ENCODE results near the gene ITSN1. TPM values are rescaled to one million over a fixed set of nuclear protein-coding genes. Genes with fewer than 3 reads are reported as not detected.

ITSN1 gene
- total and polyA plus RNA-seq, 2 of the 13 experiments (the other 11 are each of a cell fraction or from before 2014, with no cell fraction given): 26.1 to 33.8 TPM

DNA sequence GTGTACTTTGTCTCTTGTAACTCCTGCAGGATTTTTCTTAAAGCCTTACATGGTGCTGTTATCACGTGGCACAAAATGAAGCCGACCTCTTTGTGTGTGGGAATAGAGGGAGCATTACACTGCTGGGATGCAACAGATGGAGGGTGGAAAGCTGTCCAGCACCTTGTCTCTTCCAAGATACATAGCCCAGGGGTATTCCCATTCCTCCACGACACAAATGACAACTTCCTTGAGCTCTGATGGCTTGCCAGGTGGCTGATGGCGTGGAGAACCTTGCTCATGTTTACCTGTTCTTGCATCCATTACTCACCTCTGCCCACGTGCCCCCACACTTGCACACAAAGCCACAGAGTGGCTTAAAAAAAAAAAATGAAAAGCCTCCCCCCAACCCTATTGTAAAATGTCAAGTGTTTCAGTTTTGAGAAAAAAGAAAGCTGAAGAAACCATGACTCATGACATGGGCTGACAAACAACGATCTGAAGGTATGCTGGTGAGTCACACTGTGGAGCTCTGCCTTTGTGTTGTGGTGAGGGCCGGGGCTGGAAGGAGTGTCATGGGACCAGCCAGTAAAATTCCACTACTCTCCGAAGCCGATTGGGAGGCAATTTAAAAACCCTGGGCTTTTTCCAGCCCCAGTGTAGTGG is 305.3 kb downstream of the ITSN1 start:
- peak overlapping the region; percentile 23 for H2AFZ ChIP-seq (ENCODE audit: low read length)
- no peaks in the 10 kb centered on the region for H3K79me2 ChIP-seq (ENCODE audit: insufficient read depth, low read length)
- H3K4me3 ChIP-seq (replicated peaks in 1 of 3; ENCODE audit: insufficient read depth in 1 of 3, low read depth in 2 of 3, low read length in 3 of 3): peak overlapping the region; percentile 9 to 47 (median 12); a peak in 4 of 6 replicates
- 9% methylated on average over 9 of the region's 9 CpGs for WGBS (ENCODE audit: low lambda C conversion rate)
- H3K4me1 ChIP-seq (ENCODE audit: insufficient read depth, low read length): peaks cover 29% of the 10 kb centered on the region
- ChIA-PET POLR2A (interaction anchor here (0.8 to 1.1 kb wide), 6 partner anchors 10 to 32 kb away, joined by 3 to 5 read pairs (median 3); no protein-coding TSS in a partner anchor), CTCF (ENCODE audit: low intra/inter-chr PET ratio, low total read pairs) (no interaction called here)
- DNase-seq (ENCODE audit: low spot score): peak; percentile 94
- FAIRE-seq: peak; percentile 89
- H3K4me2 ChIP-seq (ENCODE audit: low read depth, low read length): peak overlapping the region; percentile 78
- BruUV-seq (replicated peaks): TSS peak; percentile 84
- no peaks in the 10 kb centered on the region for H3K9me3 ChIP-seq (ENCODE audit: low read length)
- ATAC-seq: peak; percentile 97
- in situ Hi-C loops (cut with HindIII; ENCODE audit: extremely low pct_ligation_motif_present, low pct_unique_long_range_greater_than_20kb): no loop called here
- intact Hi-C loops (cut with micrococcal nuclease; ENCODE audit: unreplicated experiment): no loop called here
- H4K20me1 ChIP-seq (ENCODE audit: insufficient read depth, low read length): no peaks in the 10 kb centered on the region
- H3K27ac ChIP-seq (ENCODE audit: extremely low read length, insufficient read depth, low read length): peak overlapping the region; percentile 47
- H3K27me3 ChIP-seq (ENCODE audit: control insufficient read depth in 1 of 2, insufficient read depth in 2 of 2, low read length in 2 of 2): no peaks in the 10 kb centered on the region
- H3K9ac ChIP-seq (ENCODE audit: insufficient read depth, low read depth, low read length): peak overlapping the region; percentile 50
- no peaks in the 10 kb centered on the region for H3K36me3 ChIP-seq (replicated peaks in 1 of 2; ENCODE audit: control insufficient read depth in 1 of 2, insufficient read depth in 2 of 2, low read length in 2 of 2)
- TF ChIP-seq FOSL2 (CRISPR knock-in tag; IDR thresholded peaks at IDR 0.05): peak; percentile 98
- no peak for TF ChIP-seq FOXA1 (IDR thresholded peaks at IDR 0.05)
- TF ChIP-seq FOXA1 (CRISPR knock-in tag; IDR thresholded peaks at IDR 0.05): peak; percentile 22; the same call in 1 of the 2 replicates
- peak; percentile 53; the same call in 1 of the 2 replicates for TF ChIP-seq THAP11 (CRISPR knock-in tag; IDR thresholded peaks at IDR 0.05)
- TF ChIP-seq, protein P1, sequence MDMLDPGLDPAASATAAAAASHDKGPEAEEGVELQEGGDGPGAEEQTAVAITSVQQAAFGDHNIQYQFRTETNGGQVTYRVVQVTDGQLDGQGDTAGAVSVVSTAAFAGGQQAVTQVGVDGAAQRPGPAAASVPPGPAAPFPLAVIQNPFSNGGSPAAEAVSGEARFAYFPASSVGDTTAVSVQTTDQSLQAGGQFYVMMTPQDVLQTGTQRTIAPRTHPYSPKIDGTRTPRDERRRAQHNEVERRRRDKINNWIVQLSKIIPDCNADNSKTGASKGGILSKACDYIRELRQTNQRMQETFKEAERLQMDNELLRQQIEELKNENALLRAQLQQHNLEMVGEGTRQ (IDR thresholded peaks at IDR 0.05; ENCODE audit: low read depth, low read length): no peak
- TF ChIP-seq, protein P1 (CRISPR knock-in tag; IDR thresholded peaks at IDR 0.05; ENCODE audit: borderline replicate concordance): peak; percentile 41; the same call in 1 of the 2 replicates
- TF ChIP-seq SRF (IDR thresholded peaks at IDR 0.05; ENCODE audit: low read depth, low read length): peak; percentile 48; the same call in 1 of the 2 replicates
- no peak for TF ChIP-seq ETV5 (CRISPR knock-in tag; IDR thresholded peaks at IDR 0.05; ENCODE audit: borderline replicate concordance)
- TF ChIP-seq TFDP1 (CRISPR knock-in tag; IDR thresholded peaks at IDR 0.05; ENCODE audit: borderline replicate concordance): 0 out of 2 replicates have a peak, but pooled peaks have one; percentile 2
- peak; percentile 44; the same call in 1 of the 2 replicates for TF ChIP-seq ZSCAN9 (CRISPR knock-in tag; IDR thresholded peaks at IDR 0.05; ENCODE audit: borderline replicate concordance)
- peak; percentile 80; the same call in 1 of the 2 replicates for TF ChIP-seq SOX5 (CRISPR knock-in tag; IDR thresholded peaks at IDR 0.05; ENCODE audit: borderline replicate concordance)
- TF ChIP-seq NFIC (IDR thresholded peaks at IDR 0.05; ENCODE audit: low read length): peak; percentile 55; the same call in 1 of the 2 replicates
- TF ChIP-seq SMAD3 (CRISPR knock-in tag; IDR thresholded peaks at IDR 0.05): peak; percentile 18; the same call in 1 of the 2 replicates
- peak; percentile 12; the same call in 1 of the 2 replicates for TF ChIP-seq KDM6A (CRISPR knock-in tag; IDR thresholded peaks at IDR 0.05; ENCODE audit: low read depth)
- TF ChIP-seq, protein P2, sequence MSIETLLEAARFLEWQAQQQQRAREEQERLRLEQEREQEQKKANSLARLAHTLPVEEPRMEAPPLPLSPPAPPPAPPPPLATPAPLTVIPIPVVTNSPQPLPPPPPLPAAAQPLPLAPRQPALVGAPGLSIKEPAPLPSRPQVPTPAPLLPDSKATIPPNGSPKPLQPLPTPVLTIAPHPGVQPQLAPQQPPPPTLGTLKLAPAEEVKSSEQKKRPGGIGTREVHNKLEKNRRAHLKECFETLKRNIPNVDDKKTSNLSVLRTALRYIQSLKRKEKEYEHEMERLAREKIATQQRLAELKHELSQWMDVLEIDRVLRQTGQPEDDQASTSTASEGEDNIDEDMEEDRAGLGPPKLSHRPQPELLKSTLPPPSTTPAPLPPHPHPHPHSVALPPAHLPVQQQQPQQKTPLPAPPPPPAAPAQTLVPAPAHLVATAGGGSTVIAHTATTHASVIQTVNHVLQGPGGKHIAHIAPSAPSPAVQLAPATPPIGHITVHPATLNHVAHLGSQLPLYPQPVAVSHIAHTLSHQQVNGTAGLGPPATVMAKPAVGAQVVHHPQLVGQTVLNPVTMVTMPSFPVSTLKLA (IDR thresholded peaks at IDR 0.05): peak; percentile 56
- TF ChIP-seq MYPOP (CRISPR knock-in tag; IDR thresholded peaks at IDR 0.05): 0 out of 2 replicates have a peak, but pooled peaks have one; percentile 18
- peak; percentile 81; the same call in 1 of the 2 replicates for TF ChIP-seq SAP130 (CRISPR knock-in tag; IDR thresholded peaks at IDR 0.05; ENCODE audit: low read depth)
- TF ChIP-seq POLR2G (IDR thresholded peaks at IDR 0.05; ENCODE audit: low read depth, low read length): peak; percentile 55; the same call in 1 of the 2 replicates
- TF ChIP-seq RXRB (CRISPR knock-in tag; IDR thresholded peaks at IDR 0.05; ENCODE audit: borderline replicate concordance): peak; percentile 24; the same call in 1 of the 2 replicates
